HL-60 (cell line): ENCODE measurements around the gene GFOD1.
A peak's percentile ranks its signal among the peaks of the same experiment; 100 is the strongest.
"Not testable (repeated sequence)": the region's sequence is repeated elsewhere in the genome, so short reads cannot be mapped to it uniquely, and the experiment has no call there.

Experiments used
- DNase-seq, 2 experiments: peaks; one replicate each; pipeline ENCODE4 v3.0.0-alpha.2; 2010 to 2020; ENCODE audit warnings: low read depth in 1 of 2, low spot score in 1 of 2
- H3K27ac ChIP-seq: fragments of 250-450 bp; sonication (Bioruptor Pico); replicated peaks from 2 replicates; pipeline ENCODE4 v1.5.1; 2020; ENCODE audit warnings: mild to moderate bottlenecking, moderate library complexity
- H3K27me3 ChIP-seq: fragments of 250-450 bp; sonication (Bioruptor Pico); 2 replicates; pipeline ENCODE4 v1.5.1; 2021; ENCODE audit warnings: mild to moderate bottlenecking, moderate library complexity; ENCODE audit not compliant: insufficient read depth, poor library complexity, severe bottlenecking
- H3K4me3 ChIP-seq: replicated peaks from 2 replicates; pipeline ENCODE4 v1.5.1; 2011; ENCODE audit warnings: mild to moderate bottlenecking, control low read depth, low read length; ENCODE audit not compliant: insufficient read depth
- GABPA ChIP-seq: IDR thresholded peaks from 2 replicates; pipeline ENCODE4 v1.6.1; 2012; ENCODE audit warnings: low read depth
- POLR2AphosphoS5 ChIP-seq: IDR thresholded peaks from 2 replicates; pipeline ENCODE4 v1.6.1; 2012; ENCODE audit warnings: low read depth
- REST ChIP-seq: IDR thresholded peaks from 2 replicates; pipeline ENCODE4 v1.6.1; 2012; ENCODE audit warnings: low read depth; ENCODE audit not compliant: insufficient replicate concordance
- SPI1 ChIP-seq: IDR thresholded peaks from 2 replicates; pipeline ENCODE4 v1.6.1; 2012; ENCODE audit warnings: low read depth, mild to moderate bottlenecking, borderline replicate concordance
- TF ChIP-seq, protein P1 (sequence below): IDR thresholded peaks from one replicate; pipeline ENCODE4 v1.5.1; 2011; ENCODE audit warnings: low read length, control low read depth, inconsistent platforms; ENCODE audit not compliant: insufficient read depth

GFOD1 gene

DNA sequence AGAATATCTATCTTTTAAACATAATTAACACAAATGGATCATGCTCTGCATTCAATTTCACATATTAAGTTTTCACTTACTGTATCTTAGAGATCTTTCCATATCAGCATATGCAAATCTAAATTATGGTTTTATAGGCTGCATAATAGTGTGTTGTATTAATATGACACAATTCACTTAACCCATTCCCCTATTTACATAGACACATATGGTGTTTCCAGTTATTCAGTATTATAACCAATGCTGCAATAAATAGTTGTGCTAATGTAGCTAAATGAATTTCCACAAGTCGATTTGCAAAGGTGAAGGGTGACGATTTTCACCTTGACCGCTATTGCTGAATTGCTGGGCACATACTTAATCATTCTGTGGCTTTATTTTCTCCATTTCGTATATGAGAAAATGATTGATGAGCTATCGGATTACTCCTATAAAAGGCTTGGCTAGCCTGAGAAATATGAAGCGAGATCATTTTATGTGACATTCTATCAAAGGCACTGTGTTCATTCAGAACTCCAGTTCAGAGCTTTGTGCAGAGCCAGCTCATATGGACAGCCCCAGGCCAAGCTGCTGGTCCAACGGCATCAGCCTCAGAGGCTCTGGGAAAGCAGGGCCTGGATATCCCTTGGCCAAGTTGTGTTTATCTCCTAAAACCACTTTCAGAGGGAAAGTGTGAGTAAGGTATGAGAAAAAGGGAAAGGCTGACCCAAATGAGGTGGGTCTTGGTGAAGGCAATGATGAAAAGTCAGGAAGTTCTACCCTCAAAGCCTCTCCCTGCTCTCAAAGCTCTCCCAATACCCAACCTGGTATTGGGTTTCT is 50.8 kb downstream of the GFOD1 start:
- Histone ChIP-seq H3K27ac (no peak overlapping the region), H3K27me3 (no peaks in the 10 kb centered on the region), H3K4me3 (no peak overlapping the region)
- DNase-seq: no peak
- TF ChIP-seq SPI1 (no peak), POLR2AphosphoS5 (no peak), REST (no peak), GABPA (no peak)
- TF ChIP-seq, protein P1, sequence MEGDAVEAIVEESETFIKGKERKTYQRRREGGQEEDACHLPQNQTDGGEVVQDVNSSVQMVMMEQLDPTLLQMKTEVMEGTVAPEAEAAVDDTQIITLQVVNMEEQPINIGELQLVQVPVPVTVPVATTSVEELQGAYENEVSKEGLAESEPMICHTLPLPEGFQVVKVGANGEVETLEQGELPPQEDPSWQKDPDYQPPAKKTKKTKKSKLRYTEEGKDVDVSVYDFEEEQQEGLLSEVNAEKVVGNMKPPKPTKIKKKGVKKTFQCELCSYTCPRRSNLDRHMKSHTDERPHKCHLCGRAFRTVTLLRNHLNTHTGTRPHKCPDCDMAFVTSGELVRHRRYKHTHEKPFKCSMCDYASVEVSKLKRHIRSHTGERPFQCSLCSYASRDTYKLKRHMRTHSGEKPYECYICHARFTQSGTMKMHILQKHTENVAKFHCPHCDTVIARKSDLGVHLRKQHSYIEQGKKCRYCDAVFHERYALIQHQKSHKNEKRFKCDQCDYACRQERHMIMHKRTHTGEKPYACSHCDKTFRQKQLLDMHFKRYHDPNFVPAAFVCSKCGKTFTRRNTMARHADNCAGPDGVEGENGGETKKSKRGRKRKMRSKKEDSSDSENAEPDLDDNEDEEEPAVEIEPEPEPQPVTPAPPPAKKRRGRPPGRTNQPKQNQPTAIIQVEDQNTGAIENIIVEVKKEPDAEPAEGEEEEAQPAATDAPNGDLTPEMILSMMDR: no peak

- TF ChIP-seq SPI1: no peak
- TF ChIP-seq POLR2AphosphoS5: no peak
- no peak for TF ChIP-seq GABPA
- TF ChIP-seq, protein P1: no peak
- TF ChIP-seq REST: no peak
- no peaks in the 10 kb centered on the region for H3K27me3 ChIP-seq
- DNase-seq: no peak
- H3K4me3 ChIP-seq: no peak overlapping the region
- H3K27ac ChIP-seq: no peak overlapping the region; the same call in 1 of the 2 replicates
Observed at GRCh38 chr6:13435477-13436246, 51.7 kb downstream of the GFOD1 start.

GRCh38 chr6:13434777-13435176 is 52.6 kb downstream of the GFOD1 start:
- TF ChIP-seq GABPA: no peak
- no peak for TF ChIP-seq REST
- no peak for TF ChIP-seq POLR2AphosphoS5
- TF ChIP-seq SPI1: no peak
- TF ChIP-seq, protein P1: no peak
- no peak for DNase-seq
- Histone ChIP-seq H3K27me3 (no peaks in the 10 kb centered on the region), H3K27ac (peak overlapping the region; percentile 30), H3K4me3 (no peak overlapping the region)

GRCh38 chr6:13434135-13434775 is 53.1 kb downstream of the GFOD1 start:
- not testable (repeated sequence) for H3K4me3 ChIP-seq, DNase-seq, H3K27me3 ChIP-seq
- peak overlapping the region; percentile 67 for H3K27ac ChIP-seq
